GM10266 (cell line): ENCODE measurements around the gene NUSAP1.
"Not testable (repeated sequence)": the region's sequence is repeated elsewhere in the genome, so short reads cannot be mapped to it uniquely, and the experiment has no call there.

Experiments used
- DNase-seq: peaks from one replicate; pipeline ENCODE4 v3.0.0; 2012; ENCODE audit errors: extremely low spot score
- TF ChIP-seq, protein P1 (sequence below): IDR thresholded peaks from 2 replicates; pipeline ENCODE4 v1.5.1; 2012; ENCODE audit warnings: mild to moderate bottlenecking, low read depth; ENCODE audit not compliant: control insufficient read depth, insufficient read depth; ENCODE audit errors: missing control alignments

NUSAP1 gene, protein sequence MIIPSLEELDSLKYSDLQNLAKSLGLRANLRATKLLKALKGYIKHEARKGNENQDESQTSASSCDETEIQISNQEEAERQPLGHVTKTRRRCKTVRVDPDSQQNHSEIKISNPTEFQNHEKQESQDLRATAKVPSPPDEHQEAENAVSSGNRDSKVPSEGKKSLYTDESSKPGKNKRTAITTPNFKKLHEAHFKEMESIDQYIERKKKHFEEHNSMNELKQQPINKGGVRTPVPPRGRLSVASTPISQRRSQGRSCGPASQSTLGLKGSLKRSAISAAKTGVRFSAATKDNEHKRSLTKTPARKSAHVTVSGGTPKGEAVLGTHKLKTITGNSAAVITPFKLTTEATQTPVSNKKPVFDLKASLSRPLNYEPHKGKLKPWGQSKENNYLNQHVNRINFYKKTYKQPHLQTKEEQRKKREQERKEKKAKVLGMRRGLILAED

DNA sequence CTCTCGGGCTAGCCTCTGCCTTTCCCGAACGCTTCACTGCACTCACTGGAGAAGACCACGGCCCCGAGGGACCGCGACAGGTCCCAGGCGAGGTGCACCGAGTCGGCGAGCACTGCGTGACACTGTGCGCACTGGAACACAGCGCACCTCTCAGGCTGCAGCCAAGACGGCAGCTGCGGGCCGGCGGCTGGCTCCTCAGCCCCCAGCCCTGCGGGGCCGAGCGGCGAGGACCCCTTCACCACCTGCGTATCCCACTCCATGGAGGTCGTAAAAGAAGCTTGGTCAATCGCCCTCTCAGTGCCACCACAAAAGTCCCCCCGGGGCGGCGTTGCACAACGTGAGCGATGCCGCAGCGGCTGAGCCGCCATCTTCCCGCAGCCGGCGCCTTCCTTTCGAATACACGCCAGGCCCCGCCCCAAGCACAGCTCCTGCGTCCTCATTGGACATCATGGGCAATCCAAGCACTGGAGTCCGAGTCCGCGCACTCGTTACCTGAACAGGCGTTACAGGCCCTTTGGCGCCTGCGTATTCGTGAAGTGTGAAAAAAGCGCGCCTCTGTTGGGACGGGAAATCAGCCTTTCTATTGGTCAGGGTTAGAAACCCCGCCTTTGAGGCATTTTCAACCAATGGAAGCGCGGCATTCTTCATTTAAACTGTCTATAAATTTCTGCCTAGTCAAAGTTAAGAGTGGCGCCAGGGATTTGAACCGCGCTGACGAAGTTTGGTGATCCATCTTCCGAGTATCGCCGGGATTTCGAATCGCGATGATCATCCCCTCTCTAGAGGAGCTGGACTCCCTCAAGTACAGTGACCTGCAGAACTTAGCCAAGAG lies at the start of gene NUSAP1, which contains the start of gene OIP5:
TSS of gene NUSAP1 (plus strand) at position 688 of the 832 bp plus-strand sequence. CDS start at position 765, 77 bp downstream.
TSS of gene OIP5 (minus strand) at position 398 of the 832 bp plus-strand sequence. CDS start at position 368, 30 bp downstream.
- TF ChIP-seq, protein P1, sequence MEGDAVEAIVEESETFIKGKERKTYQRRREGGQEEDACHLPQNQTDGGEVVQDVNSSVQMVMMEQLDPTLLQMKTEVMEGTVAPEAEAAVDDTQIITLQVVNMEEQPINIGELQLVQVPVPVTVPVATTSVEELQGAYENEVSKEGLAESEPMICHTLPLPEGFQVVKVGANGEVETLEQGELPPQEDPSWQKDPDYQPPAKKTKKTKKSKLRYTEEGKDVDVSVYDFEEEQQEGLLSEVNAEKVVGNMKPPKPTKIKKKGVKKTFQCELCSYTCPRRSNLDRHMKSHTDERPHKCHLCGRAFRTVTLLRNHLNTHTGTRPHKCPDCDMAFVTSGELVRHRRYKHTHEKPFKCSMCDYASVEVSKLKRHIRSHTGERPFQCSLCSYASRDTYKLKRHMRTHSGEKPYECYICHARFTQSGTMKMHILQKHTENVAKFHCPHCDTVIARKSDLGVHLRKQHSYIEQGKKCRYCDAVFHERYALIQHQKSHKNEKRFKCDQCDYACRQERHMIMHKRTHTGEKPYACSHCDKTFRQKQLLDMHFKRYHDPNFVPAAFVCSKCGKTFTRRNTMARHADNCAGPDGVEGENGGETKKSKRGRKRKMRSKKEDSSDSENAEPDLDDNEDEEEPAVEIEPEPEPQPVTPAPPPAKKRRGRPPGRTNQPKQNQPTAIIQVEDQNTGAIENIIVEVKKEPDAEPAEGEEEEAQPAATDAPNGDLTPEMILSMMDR, result no peak
- DNase-seq, result peak; percentile 98

DNA sequence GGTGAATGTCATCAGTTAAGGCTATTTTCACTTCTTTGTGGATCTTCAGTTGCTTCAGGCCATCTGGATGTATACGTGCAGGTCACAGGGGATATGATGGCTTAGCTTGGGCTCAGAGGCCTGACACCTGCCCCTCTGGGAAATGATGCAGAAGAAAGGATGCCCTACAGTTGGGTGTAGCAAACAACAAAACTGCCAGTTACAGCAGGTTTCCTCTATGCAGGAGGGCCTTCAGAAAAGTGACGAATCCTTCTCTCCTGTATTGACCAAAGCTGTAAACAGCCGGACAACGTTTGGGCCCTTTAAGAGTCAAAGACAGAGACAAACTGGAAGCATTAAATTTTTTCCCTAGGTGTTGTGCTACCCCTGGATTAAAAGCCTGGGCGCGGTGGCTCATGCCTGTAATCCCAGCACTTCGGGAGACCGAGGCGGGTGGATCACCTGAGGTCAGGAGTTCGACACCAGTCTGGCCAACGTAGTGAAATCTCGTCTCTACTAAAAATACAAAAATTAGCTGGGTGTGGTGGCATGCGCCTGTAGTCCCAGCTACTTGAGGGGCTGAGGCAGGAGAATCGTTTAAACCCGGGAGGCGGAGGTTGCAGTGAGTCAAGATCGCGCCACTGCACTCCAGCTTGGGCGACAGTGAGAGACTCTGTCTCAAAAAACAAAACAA lies 49.6 kb upstream of the NUSAP1 start:
- not testable (repeated sequence) for DNase-seq

DNA sequence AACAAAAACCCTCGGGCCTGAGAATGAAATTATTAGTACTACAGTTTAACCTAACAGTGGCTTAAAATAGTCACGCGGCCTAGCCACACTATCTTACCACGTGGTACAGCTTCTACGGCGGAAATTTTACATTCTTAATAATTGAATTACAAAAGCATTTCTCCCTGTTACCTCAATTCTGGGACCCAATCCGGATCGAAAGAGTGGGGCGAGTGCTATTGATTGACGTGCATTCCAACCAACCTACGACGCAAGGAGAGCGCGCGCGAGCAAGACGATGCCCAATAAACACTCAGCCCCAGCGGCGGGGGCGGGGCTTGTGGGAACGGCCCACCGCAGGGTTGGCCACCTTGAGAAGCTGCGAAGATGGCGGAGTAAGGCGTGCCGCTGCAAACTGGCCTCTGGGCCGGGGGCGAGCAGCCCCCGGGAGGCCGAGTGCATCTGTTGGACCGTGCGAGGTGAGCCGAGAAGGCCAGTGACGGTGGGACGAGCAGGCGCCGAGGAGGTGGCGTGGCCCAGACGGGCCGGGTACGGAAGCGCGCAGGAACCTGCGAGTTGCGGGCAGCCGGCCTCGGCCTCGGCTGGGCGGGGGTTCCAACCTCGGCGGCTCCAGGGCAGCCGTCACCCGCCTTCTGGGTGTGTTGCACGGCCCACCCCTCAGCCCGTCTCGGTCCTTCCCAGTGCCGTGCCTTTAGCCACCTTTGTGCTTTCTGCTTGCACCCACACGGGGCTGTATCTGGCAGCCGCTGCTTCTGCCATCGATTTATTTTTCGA lies 48.8 kb upstream of the NUSAP1 start:
- peak; percentile 96 for DNase-seq
- TF ChIP-seq, protein P1, result no peak

DNA sequence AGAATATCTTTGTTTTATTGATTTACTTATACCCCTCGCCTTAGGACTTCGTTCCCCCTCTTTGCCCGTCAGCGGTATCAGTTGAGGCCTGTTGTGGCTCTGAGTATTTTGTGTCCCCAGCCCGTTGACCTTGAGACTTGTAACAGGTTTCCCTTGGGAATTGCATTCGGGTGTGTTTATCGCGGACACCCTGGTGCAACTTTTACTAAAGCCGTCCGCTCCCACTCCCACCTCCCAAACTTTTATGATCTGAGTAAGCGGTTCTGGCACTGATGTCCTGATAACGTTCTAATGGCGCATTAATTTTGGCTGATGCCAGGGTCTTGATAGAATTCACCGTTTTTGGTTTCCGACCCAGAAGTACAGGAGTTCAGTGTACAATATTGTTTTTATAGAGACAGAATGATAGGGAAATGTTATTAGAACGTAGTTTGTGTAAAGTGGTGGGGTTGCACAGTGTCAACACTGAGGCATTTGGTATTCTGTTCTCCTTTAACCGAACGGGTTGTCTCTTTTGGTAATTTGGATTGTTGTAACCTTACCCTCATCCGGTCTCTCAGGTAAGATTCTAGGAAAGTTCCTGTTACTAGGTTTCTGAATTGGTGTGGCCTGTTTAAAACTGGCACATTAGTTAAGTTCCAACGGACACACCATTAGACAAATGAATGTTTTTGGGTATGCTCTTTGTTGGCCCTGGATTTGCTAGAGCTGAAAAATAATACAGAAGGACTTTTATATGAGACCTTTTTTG lies 48.1 kb upstream of the NUSAP1 start:
- no peak for DNase-seq

DNA sequence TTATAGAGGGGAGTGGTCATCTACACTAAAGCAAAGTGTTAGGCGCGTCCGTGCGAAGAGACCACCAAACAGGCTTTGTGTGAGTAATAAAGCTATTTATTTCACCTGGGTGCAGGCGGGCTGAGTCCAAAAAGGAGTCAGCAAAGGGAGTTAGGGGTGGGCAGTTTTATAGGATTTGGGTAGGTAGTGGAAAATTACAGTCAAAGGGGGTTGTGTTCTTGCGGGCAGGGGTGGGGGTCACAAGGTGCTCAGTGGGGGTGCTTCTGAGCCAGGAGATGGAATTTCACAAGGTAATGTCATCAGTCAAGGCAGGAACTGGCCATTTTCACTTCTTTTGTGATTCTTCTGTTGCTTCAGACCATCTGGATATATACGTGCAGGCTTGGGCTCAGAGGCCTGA lies 47.4 kb upstream of the NUSAP1 start:
- DNase-seq, result no peak
- TF ChIP-seq, protein P1, result no peak

More for the DNA sequence above, 48.1 kb upstream of the NUSAP1 start:
- TF ChIP-seq, protein P1, result no peak

DNA sequence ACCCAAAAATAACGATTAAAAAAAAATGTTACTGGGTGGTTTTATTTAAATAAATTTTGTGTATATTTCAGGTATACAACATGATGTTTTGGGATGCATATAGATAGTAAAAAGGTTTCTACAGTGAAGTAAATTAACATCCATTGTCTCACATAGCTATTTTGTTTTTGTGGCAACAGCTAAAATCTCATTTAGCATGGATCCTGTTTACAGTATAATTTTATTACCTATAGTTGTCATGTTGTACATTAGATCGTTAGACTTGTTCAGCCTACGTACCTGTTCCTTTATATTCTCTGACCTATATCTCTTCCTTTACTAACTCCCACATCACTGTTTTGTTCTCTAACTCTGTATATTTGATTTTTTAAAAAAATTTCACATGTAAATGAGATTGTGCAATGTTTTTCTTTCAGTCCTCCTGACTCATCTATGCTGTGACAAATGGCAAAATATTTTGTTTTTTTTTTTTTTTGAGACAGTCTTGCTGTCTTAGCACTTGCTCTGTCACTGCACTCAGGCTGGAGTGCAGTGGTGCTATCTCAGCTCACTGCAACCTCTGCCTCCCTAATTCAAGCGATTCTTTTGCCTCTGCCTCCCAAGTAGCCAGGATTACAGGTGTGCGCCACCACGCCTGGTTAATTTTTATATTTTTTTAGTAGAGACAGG lies 45.9 kb upstream of the NUSAP1 start:
- no peak for DNase-seq
- TF ChIP-seq, protein P1, result no peak
